Sigmoid colon (tissue), 7 donors: ENCODE results near the gene TBX15. TPM values are rescaled to one million over a fixed set of nuclear protein-coding genes. Genes with fewer than 3 reads are reported as not detected.

ENCODE experiments used
- DNase-seq: peaks from one replicate; pipeline ENCODE4 v3.0.0-alpha.2; 2019
- H3K27ac ChIP-seq, 4 donors: fragments of 200-600 bp; sonication (generic); one replicate each; pipeline ENCODE4 v1.5.1; 2016 to 2019; ENCODE audit warnings: mild to moderate bottlenecking in 1 of 4
- H3K27me3 ChIP-seq, 3 donors: fragments of 200-600 bp; sonication (generic); one replicate each; pipeline ENCODE4 v1.5.1; 2019; ENCODE audit warnings: mild to moderate bottlenecking in 1 of 3
- H3K36me3 ChIP-seq, 4 donors: fragments of 200-600 bp; sonication (generic); one replicate each; pipeline ENCODE4 v1.5.1; 2016 to 2019
- H3K4me1 ChIP-seq, 4 donors: fragments of 200-600 bp; sonication (generic); one replicate each; pipeline ENCODE4 v1.5.1; 2017 to 2019
- H3K4me3 ChIP-seq, 4 donors: fragments of 200-600 bp; sonication (generic); one replicate each; pipeline ENCODE4 v1.5.1; 2017 to 2019; ENCODE audit warnings: mild to moderate bottlenecking in 2 of 4, moderate library complexity in 1 of 4
- H3K9me3 ChIP-seq, 4 donors: fragments of 200-600 bp in 3 of 4; sonication (generic) in 3 of 4; one replicate each; pipeline versions ENCODE4 v1.5.1 to v1.6.1; 2013 to 2019
- EP300 ChIP-seq, 4 donors: sonication (generic); formaldehyde crosslinking; IDR thresholded peaks; one replicate each; pipeline ENCODE4 v1.6.1; 2017; ENCODE audit warnings: antibody characterized with exemption in 4 of 4
- POLR2A ChIP-seq, 2 donors: fragments of 450-650 bp; IDR thresholded peaks; one replicate each; pipeline ENCODE4 v1.6.1; 2016; ENCODE audit warnings: antibody characterized with exemption in 2 of 2, mild to moderate bottlenecking in 2 of 2, moderate library complexity in 2 of 2
- POLR2AphosphoS5 ChIP-seq, 4 donors: sonication (generic); formaldehyde crosslinking; IDR thresholded peaks; one replicate each; pipeline ENCODE4 v1.6.1; 2017; ENCODE audit warnings: antibody characterized with exemption in 4 of 4
- WGBS, 2 donors: extraction: QIAGEN DNeasy Blood & Tissue Kit; methylation state at CpG; one replicate each; pipeline ENCODE4 v1.1.7; 2013; 5-methylcytosine and 5-hydroxymethylcytosine counted together
- intact Hi-C: fragments of 100-400 bp; cut with DNase I; formaldehyde crosslinking; loops from one replicate; pipeline ENCODE4 v1.15.1; 2023
- polyA plus RNA-seq, 3 donors: library from polyadenylated mRNA; stranded (reverse); fragments of 200-250 nt; gene quantifications; one replicate each; pipeline ENCODE4 v1.2.3, GENCODE V29; 2013
- total RNA-seq, 4 donors: library from RNA; depleted of rRNA; stranded (reverse); fragments of >200 nt; gene quantifications; one replicate each; pipeline ENCODE4 v1.1.0, GENCODE V29; 2016
- TF ChIP-seq, protein P1 (sequence below), 4 experiments: fragments of 450-650 bp in 3 of 4; fragments of 200-600 bp in 1 of 4; IDR thresholded peaks; one replicate each; pipeline ENCODE4 v1.5.1; 2016 to 2019; ENCODE audit warnings: antibody characterized with exemption in 4 of 4, mild to moderate bottlenecking in 3 of 4, moderate library complexity in 2 of 4
- donor health status: healthy with polysubstance abuse.
- donor health status: Bipolar disorder and iron deficiency.
- donor health status: healthy.

The TBX15 gene
- total and polyA plus RNA-seq, 7 donors, result under 0.01 to 0.28 (median 0.03) TPM; not detected in 2

DNA sequence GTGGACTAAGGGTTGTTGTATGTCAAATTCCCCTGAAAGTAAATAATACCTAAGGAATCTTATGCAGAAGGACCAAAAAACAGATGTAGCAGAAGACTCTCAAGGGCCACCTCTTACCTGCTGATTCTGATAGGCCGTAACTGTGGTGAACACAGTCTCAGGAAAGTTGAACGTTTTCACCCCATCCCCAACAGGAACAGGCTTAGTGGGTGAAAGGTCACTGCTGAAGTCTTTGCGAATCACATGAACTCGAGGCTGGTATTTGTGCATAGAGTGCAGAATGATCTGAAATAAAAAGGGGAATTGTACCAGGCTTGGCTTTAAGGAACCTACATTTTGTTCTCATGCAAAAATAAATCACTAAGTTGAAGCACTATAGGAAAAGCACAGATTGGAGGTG is 64.8 kb downstream of the TBX15 start:
- H3K9me3 ChIP-seq, result no peaks in the 10 kb centered on the region
- TF ChIP-seq POLR2A (IDR thresholded peaks at IDR 0.05) (no peak), POLR2AphosphoS5 (IDR thresholded peaks at IDR 0.05) (no peak), EP300 (IDR thresholded peaks at IDR 0.05) (no peak)
- TF ChIP-seq, protein P1, sequence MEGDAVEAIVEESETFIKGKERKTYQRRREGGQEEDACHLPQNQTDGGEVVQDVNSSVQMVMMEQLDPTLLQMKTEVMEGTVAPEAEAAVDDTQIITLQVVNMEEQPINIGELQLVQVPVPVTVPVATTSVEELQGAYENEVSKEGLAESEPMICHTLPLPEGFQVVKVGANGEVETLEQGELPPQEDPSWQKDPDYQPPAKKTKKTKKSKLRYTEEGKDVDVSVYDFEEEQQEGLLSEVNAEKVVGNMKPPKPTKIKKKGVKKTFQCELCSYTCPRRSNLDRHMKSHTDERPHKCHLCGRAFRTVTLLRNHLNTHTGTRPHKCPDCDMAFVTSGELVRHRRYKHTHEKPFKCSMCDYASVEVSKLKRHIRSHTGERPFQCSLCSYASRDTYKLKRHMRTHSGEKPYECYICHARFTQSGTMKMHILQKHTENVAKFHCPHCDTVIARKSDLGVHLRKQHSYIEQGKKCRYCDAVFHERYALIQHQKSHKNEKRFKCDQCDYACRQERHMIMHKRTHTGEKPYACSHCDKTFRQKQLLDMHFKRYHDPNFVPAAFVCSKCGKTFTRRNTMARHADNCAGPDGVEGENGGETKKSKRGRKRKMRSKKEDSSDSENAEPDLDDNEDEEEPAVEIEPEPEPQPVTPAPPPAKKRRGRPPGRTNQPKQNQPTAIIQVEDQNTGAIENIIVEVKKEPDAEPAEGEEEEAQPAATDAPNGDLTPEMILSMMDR (IDR thresholded peaks at IDR 0.05), result no peak
- no peak overlapping the region for H3K27ac ChIP-seq
- no peak overlapping the region for H3K4me3 ChIP-seq
- intact Hi-C loops, result no loop called here
- H3K36me3 ChIP-seq, result no peaks in the 10 kb centered on the region
- DNase-seq, result no peak
- H3K4me1 ChIP-seq, result no peaks in the 10 kb centered on the region
- H3K27me3 ChIP-seq, result no peaks in the 10 kb centered on the region
- 38 to 51% methylated on average over 4 of the region's 4 CpGs for whole genome bisulfite sequencing, 2 donors

DNA sequence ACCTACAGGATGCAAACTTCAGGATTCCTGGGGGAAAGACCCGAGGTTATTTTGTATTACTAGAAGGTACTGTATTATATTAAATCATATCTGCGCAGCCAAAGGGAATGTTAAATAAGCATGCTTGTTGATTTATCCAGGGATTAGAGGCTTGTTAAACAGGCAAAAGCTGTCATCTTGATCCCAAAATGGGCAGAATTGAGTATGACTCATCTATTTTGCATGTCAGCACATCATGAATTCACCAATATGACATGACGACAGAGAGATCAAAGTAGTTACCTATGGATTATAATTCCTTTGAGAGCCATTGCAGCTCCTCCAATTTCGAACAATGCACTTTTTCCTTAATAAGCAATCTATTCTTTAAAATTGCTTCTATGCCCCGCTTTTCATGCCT is 66.1 kb downstream of the TBX15 start:
- H3K27ac ChIP-seq, result no peak overlapping the region
- DNase-seq, result no peak
- WGBS, 2 donors, result 80 to 87% methylated on average over 5 of the region's 5 CpGs
- no peaks in the 10 kb centered on the region for H3K9me3 ChIP-seq
- intact Hi-C loops, result no loop called here
- no peak overlapping the region for H3K4me3 ChIP-seq
- H3K27me3 ChIP-seq, result no peaks in the 10 kb centered on the region
- H3K4me1 ChIP-seq, result no peaks in the 10 kb centered on the region
- TF ChIP-seq POLR2AphosphoS5 (IDR thresholded peaks at IDR 0.05) (no peak), EP300 (IDR thresholded peaks at IDR 0.05) (no peak), POLR2A (IDR thresholded peaks at IDR 0.05) (no peak)
- TF ChIP-seq, protein P1 (IDR thresholded peaks at IDR 0.05), result no peak
- H3K36me3 ChIP-seq, result no peaks in the 10 kb centered on the region

DNA sequence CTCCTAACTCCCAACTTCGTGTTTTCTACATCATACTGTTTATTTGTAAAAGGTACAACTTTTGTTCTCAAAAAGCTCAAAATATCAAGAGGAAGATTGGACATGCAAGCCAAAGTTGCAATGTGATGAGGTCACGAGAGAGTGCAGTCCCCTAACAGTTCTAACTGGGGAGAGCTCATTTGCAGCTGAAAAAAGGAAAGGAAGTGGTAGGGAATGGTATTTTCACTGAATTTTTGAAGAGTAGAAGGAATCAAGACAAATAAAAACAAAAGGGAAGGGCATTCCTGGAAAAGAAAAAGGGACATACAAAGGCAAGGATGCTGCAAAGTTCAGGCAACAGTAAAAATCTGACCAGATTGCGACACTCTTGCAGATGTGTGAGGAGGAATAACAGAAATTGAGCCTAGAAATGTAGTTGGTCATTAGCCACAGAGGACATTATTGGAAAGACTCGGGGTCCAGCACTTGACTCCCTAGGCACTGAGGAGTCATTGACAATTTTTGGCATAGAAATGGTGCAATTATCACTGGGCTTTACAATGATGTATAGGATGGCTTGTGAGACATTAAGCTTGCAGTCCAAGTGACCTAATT is 67.9 kb downstream of the TBX15 start:
- Histone ChIP-seq H3K27ac (no peak overlapping the region), H3K9me3 (no peaks in the 10 kb centered on the region), H3K4me1 (no peaks in the 10 kb centered on the region), H3K36me3 (no peaks in the 10 kb centered on the region), H3K27me3 (no peaks in the 10 kb centered on the region), H3K4me3 (no peak overlapping the region)
- 68 to 73% methylated on average over 4 of the region's 4 CpGs for WGBS, 2 donors
- DNase-seq, result no peak
- TF ChIP-seq EP300 (IDR thresholded peaks at IDR 0.05) (no peak), POLR2AphosphoS5 (IDR thresholded peaks at IDR 0.05) (no peak), POLR2A (IDR thresholded peaks at IDR 0.05) (no peak)
- TF ChIP-seq, protein P1 (IDR thresholded peaks at IDR 0.05), result no peak
- intact Hi-C loops, result no loop called here

DNA sequence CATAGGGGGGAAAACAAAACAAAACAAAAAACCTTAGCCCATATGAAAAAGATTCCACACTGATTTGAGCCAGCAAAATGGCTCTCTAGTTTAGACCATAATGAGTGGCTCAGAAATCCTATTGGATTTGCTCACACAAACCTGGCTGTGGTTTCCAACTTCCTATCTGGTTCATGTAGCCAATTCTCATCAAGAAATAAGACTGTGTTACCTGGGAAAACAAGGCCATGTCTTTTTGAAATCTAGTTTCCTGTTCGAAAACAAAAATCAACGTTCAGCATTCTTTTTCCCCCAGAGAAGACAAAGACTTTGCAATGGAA is 69.2 kb downstream of the TBX15 start:
- DNase-seq, result no peak
- intact Hi-C loops, result no loop called here
- H3K4me1 ChIP-seq, result no peaks in the 10 kb centered on the region
- no peaks in the 10 kb centered on the region for H3K27me3 ChIP-seq
- H3K4me3 ChIP-seq, result no peak overlapping the region
- H3K27ac ChIP-seq, result no peak overlapping the region
- no peaks in the 10 kb centered on the region for H3K36me3 ChIP-seq
- no peak for TF ChIP-seq POLR2AphosphoS5 (IDR thresholded peaks at IDR 0.05)
- no peak for TF ChIP-seq POLR2A (IDR thresholded peaks at IDR 0.05)
- TF ChIP-seq, protein P1 (IDR thresholded peaks at IDR 0.05), result no peak
- TF ChIP-seq EP300 (IDR thresholded peaks at IDR 0.05), result no peak
- WGBS, 2 donors, result 73 to 81% methylated on average over 2 of the region's 2 CpGs
- H3K9me3 ChIP-seq, result no peaks in the 10 kb centered on the region
